Tibial artery (tissue), 4 donors: ENCODE measurements around the gene YDJC.

Experiments used
- DNase-seq, 2 donors: peaks; one replicate each; pipeline ENCODE4 v3.0.0-alpha.2; 2019
- H3K27ac ChIP-seq, 2 donors: fragments of 200-600 bp; sonication (generic) in 1 of 2; 1 replicate in 1 of 2; 2 replicates in 1 of 2; pipeline ENCODE4 v1.5.1; 2018 to 2019; ENCODE audit warnings: mild to moderate bottlenecking in 1 of 2
- H3K27me3 ChIP-seq, 2 donors: fragments of 200-600 bp; sonication (generic) in 1 of 2; one replicate each; pipeline versions ENCODE4 v1.5.1 to v1.6.0; 2016 to 2019
- H3K36me3 ChIP-seq, 3 donors: fragments of 200-600 bp; sonication (generic) in 2 of 3; one replicate each; pipeline ENCODE4 v1.5.1; 2016 to 2019; ENCODE audit warnings: mild to moderate bottlenecking in 2 of 3
- H3K4me1 ChIP-seq, 4 donors: fragments of 200-600 bp; sonication (generic) in 2 of 4; 1 replicate in 3 of 4; 2 replicates in 1 of 4; pipeline ENCODE4 v1.5.1; 2016 to 2019
- H3K4me3 ChIP-seq, 2 donors: fragments of 200-600 bp; sonication (generic) in 1 of 2; 1 replicate in 1 of 2; 2 replicates in 1 of 2; pipeline ENCODE4 v1.5.1; 2018 to 2019; ENCODE audit warnings: mild to moderate bottlenecking in 2 of 2
- H3K9me3 ChIP-seq, 3 donors: fragments of 200-600 bp; sonication (generic) in 1 of 3; one replicate each; pipeline ENCODE4 v1.5.1; 2016 to 2019
- intact Hi-C: fragments of 100-400 bp; cut with DNase I; formaldehyde crosslinking; loops from one replicate; pipeline ENCODE4 v1.15.0; 2023; ENCODE audit warnings: low total_unique reads
- TF ChIP-seq, protein P1 (sequence below), 2 experiments: fragments of 200-600 bp in 1 of 2; fragments of 450-650 bp in 1 of 2; IDR thresholded peaks; one replicate each; pipeline ENCODE4 v1.5.1; 2017 to 2019; ENCODE audit warnings: antibody characterized with exemption in 2 of 2, mild to moderate bottlenecking in 1 of 2, moderate library complexity in 1 of 2

YDJC gene

DNA sequence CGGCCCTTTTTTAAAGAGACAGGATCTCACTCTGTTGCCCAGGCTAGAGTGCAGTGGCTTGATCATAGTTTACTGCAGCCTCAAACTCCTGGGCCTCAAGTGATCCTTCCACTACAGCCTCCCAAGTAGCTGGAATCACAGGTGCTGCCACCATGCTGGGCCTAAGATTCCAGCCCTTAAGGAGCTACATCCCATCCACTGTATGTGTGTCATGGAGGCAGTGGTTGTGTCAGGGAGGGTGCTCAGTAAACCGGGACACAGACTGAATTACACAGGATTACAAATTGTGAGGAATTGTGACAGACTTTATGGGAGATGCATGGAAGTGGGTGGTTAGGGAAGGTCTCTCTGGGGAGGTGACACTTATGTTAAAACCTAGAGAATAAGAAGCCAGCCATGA lies 33.9 kb upstream of the YDJC start:
- H3K36me3 ChIP-seq = no peaks in the 10 kb centered on the region
- DNase-seq = no peak
- peaks cover 0 to 15% (median 9%) of the 10 kb centered on the region in 4 donors for H3K4me1 ChIP-seq
- no peaks in the 10 kb centered on the region for H3K9me3 ChIP-seq
- no peak overlapping the region for H3K27ac ChIP-seq
- H3K4me3 ChIP-seq = no peak overlapping the region
- intact Hi-C loops = no loop called here
- TF ChIP-seq, protein P1, sequence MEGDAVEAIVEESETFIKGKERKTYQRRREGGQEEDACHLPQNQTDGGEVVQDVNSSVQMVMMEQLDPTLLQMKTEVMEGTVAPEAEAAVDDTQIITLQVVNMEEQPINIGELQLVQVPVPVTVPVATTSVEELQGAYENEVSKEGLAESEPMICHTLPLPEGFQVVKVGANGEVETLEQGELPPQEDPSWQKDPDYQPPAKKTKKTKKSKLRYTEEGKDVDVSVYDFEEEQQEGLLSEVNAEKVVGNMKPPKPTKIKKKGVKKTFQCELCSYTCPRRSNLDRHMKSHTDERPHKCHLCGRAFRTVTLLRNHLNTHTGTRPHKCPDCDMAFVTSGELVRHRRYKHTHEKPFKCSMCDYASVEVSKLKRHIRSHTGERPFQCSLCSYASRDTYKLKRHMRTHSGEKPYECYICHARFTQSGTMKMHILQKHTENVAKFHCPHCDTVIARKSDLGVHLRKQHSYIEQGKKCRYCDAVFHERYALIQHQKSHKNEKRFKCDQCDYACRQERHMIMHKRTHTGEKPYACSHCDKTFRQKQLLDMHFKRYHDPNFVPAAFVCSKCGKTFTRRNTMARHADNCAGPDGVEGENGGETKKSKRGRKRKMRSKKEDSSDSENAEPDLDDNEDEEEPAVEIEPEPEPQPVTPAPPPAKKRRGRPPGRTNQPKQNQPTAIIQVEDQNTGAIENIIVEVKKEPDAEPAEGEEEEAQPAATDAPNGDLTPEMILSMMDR (IDR thresholded peaks at IDR 0.05) = no peak
- H3K27me3 ChIP-seq = peaks cover 0 to 7% of the 10 kb centered on the region in 2 donors

DNA sequence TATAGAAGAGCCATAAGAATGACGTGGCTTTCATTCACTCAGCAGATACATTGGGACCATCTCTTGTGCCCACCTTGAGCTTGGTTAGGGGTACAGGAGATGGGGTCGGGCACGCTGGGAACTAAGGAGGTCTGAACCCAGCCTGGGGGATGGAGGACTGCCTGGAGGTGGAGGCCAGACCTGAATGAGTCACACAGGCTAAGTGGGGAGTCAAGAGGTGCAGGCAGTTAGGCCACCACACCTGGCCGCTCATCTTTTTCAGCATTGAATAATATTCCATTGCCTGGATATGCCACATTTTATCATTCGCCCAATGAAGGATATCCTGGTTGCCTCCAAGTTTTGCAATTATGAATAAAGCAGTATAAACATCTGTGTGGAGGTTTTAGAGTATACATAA lies 32.2 kb upstream of the YDJC start:
- Histone ChIP-seq H3K9me3 (no peaks in the 10 kb centered on the region), H3K27ac (no peak overlapping the region), H3K27me3 (peaks cover 0 to 21% of the 10 kb centered on the region in 2 donors), H3K36me3 (no peaks in the 10 kb centered on the region), H3K4me3 (no peak overlapping the region), H3K4me1 (peaks cover 0 to 24% (median 15%) of the 10 kb centered on the region in 4 donors)
- DNase-seq = no peak
- intact Hi-C loops = no loop called here
- TF ChIP-seq, protein P1 (IDR thresholded peaks at IDR 0.05) = no peak

- Histone ChIP-seq H3K9me3 (no peaks in the 10 kb centered on the region), H3K27ac (no peak overlapping the region), H3K27me3 (peaks cover 0 to 30% of the 10 kb centered on the region in 2 donors), H3K36me3 (no peaks in the 10 kb centered on the region), H3K4me1 (peaks cover 0 to 21% (median 10%) of the 10 kb centered on the region in 4 donors), H3K4me3 (no peak overlapping the region)
- DNase-seq = no peak
- TF ChIP-seq, protein P1 (IDR thresholded peaks at IDR 0.05) = no peak
- intact Hi-C loops = no loop called here
These were observed 31.1 kb upstream of the YDJC start for GRCh38 chr22:21660904-21661303.

DNA sequence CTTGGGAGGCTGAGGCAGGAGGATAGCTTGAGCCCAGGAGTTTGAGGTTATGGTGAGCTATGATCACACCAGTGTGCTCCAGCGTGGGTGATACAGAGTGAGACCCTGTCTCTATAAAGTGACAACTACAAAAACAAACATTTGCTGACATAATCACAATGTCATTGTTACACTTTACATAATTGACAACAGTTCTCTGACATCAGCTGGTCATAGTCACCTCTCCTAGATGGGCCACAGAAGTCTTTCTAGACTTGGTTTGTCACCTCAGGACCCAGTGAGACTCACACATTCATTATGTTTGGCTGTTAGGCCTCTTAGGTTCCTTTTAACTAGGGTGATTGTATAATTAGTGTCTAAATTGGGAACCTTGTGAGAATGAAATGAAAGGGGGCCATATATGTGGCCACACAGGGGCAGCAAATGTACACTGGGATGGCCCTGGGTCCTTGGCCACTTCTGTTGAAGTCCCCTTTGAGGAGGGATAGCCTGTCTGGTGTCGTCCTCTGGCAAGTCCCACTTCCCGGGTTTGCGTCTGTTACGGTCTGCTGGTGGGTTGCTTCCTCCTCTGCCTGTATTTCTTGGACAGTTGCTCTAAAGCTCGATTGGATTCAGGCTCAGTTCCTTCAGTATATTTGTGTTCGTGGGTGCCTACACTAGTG lies 30.2 kb upstream of the YDJC start:
- H3K36me3 ChIP-seq = no peaks in the 10 kb centered on the region
- no peaks in the 10 kb centered on the region for H3K9me3 ChIP-seq
- intact Hi-C loops = no loop called here
- H3K4me3 ChIP-seq = no peak overlapping the region
- H3K4me1 ChIP-seq = peaks cover 0 to 14% (median 8%) of the 10 kb centered on the region in 4 donors
- DNase-seq = no peak
- H3K27me3 ChIP-seq = peaks cover 0 to 35% of the 10 kb centered on the region in 2 donors
- no peak overlapping the region for H3K27ac ChIP-seq
- TF ChIP-seq, protein P1 (IDR thresholded peaks at IDR 0.05) = no peak

DNA sequence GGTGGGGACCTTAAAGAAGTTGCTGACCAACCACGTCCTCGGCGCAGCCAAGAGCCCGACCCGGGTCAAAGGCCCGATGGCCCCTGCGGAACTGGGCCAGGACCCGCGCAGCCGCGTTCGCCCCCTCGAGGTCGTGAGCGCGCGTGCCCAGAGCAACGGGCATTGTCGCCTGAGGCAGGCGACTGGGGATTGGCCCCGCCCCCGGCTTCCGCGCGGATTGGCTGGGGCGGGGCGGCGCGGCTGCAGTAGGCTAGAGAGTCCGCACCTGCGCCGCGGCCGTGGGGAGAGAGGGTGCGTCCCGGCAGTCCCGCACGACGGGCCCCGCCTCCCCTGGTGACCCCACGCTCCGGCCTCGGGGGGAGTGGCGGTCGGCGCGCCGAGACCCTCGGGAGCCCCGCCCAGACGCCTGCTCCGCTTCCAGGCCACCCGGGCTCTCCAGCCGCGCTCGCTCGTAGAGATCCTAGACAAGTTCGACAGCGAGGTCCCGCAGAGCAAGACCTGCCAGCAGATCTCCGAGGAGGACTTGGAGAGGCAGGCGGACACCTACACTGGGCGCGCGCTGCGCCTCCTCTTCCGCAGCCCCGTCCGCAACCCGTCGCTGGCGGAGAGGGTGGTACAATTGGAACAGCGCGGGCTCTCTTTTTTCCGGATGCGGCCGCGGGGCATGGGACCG lies 27.7 kb upstream of the YDJC start:
- peak overlapping the region; percentile 49 to 58 for H3K4me3 ChIP-seq
- peaks cover 0 to 18% (median 12%) of the 10 kb centered on the region in 4 donors for H3K4me1 ChIP-seq
- no peak overlapping the region for H3K27ac ChIP-seq
- DNase-seq = peak in 1 of 2 donors; percentile 78
- H3K36me3 ChIP-seq = no peaks in the 10 kb centered on the region
- intact Hi-C loops = no loop called here
- TF ChIP-seq, protein P1 (IDR thresholded peaks at IDR 0.05) = no peak
- H3K27me3 ChIP-seq = peaks cover 0 to 43% of the 10 kb centered on the region in 2 donors
- no peaks in the 10 kb centered on the region for H3K9me3 ChIP-seq
